NCI-H748 (cell line): ENCODE measurements around the gene PLEK.
A peak's percentile ranks its signal among the peaks of the same experiment; 100 is the strongest.
"Not testable (repeated sequence)": the region's sequence is repeated elsewhere in the genome, so short reads cannot be mapped to it uniquely, and the experiment has no call there.

Experiments used
- DNase-seq: peaks from one replicate; lab custom pipeline; 2025; ENCODE audit not compliant: unreplicated experiment; lab: John Stamatoyannopoulos, UW

Gene PLEK

GRCh38 chr2:68365087-68365486 is at the start of gene PLEK:
PLEK (plus strand) TSS chr2:68365282; CDS start chr2:68365352, 70 bp downstream.
- no peak for DNase-seq

- DNase-seq, result no peak
Measured at GRCh38 chr2:68316111-68316510, 49.0 kb upstream of the PLEK start.

- DNase-seq, result no peak
Measured at GRCh38 chr2:68317971-68318913, 46.8 kb upstream of the PLEK start.

GRCh38 chr2:68318914-68319397 is 46.1 kb upstream of the PLEK start:
- DNase-seq, result no peak

DNA sequence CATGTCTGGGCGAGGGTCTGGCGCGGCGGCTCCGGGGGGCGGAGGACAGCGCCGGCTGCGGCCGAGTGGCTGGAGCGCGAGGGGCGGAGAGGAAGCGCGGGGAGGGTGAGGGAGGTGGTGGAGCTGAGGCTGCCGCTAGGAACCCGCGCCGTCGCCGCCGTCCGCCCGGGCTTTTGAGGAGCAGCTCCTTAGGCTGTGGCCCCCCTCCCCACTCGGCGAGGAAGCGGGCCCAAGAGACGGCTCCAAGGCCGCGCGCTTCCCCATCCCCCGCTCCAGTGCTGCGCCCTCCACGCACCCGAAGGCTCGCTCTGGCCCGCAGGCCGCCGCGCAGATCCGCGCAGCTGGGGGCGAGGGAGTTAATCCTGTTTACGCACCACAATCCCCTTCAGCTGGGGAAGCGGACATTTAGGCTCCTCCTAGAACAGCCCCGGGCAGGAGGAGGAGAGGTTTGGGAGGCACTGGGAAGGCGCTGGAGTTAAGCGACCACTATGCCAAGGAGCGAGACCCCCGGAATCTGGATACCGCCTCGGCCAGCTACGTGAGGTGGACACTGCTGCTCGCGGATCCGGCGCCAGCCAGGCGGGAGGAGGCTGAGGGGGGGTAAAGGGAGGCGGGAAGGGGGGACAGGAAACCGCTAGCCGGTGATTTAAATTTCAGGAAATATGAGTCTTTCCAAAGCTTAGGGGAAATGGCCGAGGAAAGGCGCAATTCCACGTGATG is 45.5 kb upstream of the PLEK start, which contains the start of gene CNRIP1:
TSS of gene CNRIP1 (minus strand) at position 552 of the 720 bp plus-strand sequence. CDS start at position 3, 549 bp downstream.
- peak; percentile 78 for DNase-seq

DNA sequence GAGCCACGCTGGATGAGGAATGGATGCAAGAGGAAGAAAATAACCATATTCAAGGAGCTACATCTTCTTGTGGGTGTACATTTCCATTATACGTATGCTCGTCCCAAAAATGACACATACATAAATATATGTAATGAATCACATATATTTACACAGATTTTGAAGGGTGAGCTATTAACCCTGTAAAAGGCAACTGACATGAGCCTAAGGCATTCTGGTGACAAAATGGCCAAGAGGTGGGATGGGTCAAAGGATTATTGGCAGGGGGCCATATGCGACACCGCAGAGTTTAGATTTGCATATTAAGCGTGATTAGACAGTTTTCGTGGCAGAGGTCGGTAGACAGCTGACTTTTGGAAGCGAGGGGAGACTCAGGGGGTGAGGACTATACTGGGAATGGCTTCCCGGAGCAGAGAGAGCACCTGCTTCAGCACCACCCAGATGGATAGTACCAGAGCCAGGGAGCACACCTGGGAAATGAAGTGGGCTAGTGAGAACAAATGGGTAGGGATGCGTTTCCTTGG is 44.9 kb upstream of the PLEK start:
- peak; percentile 58 for DNase-seq

DNA sequence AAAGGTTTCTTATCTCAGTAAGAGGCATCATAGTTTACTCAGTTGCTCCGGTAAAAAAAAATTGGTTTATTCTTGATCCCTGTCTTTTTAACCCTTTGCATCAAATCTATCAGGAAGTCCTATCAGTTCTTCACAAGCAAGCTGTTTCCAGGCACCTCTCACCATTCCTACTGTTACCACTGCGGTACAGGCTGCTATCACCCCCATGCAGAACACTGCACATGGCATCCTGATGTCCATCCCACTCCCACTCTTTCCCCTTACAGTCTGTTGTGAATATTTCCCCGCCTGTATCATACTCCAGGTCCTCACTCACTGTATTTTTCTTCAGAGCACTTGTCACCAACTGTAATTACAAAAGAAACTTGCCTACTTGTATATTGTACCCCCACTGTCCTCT is 40.0 kb upstream of the PLEK start:
- no peak for DNase-seq

DNA sequence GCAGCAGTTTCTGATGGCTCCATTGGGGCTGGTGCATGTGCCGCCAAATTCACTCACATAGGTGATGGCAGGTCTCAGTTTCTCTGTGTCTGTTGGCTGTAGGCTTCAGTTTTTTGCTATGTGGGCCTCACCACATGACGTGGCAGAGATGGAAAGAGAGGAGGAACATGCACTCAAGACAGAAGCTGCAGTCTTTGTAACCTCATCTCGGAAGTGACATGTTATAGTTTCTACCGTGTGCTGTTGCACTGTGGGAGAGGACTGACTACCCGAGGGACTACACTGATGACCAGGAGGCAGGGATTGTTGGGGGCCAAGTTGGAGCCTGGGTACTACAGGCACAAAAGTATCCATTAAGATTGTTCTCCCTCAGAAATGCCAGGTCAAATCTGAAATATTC is 36.2 kb upstream of the PLEK start:
- no peak for DNase-seq

GRCh38 chr2:68330691-68331090 is 34.4 kb upstream of the PLEK start:
- DNase-seq, result no peak

DNA sequence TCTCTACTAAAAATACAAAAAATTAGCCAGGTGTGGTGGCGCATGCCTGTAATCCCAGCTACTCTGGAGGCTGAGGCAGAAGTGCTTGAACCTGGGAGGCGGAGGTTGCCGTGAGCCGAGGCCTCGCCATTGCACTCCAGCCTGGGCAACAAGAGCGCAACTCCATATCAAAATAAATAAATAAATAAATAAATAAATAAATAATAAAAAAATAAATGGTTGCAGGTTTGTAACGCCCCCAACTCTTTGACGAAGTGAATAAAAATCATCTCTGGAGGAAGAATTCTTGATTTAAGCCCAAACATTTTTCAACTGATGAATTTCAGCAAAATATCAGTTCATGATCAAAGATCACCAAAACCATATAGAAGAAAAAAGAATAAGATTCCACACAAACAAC is 32.1 kb upstream of the PLEK start:
- no peak for DNase-seq

DNA sequence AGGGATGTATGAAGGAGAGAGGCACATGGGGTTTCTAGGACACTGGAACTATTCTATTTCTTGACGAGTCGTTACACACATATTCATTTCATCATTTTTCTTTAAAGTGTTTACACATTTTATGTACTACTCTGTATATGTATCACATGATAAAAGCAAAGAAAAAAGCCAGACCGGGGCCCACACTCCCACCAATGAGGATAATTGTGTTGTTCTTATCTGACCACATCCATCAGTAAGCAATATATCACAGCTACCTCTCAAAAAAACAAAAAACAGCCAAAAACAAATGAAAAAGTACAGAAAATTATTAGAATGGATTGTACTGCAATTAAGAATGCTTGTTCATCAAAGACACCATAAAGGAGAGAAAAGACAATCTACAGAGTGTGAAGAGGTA is 31.2 kb upstream of the PLEK start:
- no peak for DNase-seq

GRCh38 chr2:68336192-68336591 is 28.9 kb upstream of the PLEK start:
- no peak for DNase-seq

DNA sequence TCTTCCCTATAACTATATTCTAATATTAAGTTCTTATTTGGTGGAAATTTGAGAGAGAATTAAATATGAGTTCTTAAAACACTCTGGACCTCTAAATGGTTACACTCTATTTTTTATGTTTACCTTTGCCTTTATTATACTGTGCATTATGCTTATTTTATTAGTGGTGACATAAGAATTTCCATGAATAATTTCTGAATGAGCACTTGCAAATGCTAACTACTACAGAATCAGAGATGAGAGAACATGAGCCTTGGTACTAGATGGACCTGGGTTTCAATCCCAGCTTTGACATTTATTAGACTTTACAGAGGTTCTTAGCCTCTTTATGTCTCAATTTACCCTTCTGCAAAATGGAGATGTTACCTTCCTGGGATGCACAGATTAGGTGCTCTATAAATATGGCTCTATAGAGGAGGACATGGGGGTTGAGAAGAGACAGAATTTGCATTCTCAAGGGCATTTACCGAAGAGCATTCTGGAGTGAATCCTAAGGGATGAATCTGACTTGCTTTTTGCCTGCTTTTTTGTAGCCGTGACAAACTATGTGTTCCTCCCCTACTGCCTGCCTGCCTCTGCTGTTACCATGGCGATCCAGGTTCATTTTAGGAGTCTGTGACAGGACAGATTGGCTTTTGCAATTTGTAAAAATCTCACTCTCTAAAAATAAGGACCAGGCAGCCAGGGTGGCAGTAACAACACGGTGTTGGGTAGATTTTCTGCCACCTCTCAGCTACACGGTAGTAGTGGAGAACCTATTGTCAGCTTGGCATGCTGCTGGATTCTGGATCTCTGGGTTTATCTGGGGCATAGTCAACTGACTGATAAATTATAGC is 24.6 kb upstream of the PLEK start:
- no peak for DNase-seq

DNA sequence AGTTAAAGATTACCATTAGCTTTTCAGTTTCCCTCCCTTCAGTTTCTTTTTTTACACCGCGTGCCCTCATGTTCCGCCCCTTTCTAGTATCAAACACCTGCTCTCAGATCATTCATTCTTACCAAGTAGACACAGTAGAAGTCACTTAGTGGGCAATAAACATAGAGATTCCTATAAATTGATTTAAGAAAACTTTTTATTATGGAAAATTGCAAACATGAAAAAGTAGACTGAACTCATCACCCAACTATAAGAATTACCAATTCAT is 24.1 kb upstream of the PLEK start:
- no peak for DNase-seq

- DNase-seq, result no peak
Measured at GRCh38 chr2:68341583-68341982, 23.5 kb upstream of the PLEK start.

- DNase-seq, result no peak
Measured at GRCh38 chr2:68342470-68342869, 22.6 kb upstream of the PLEK start.

DNA sequence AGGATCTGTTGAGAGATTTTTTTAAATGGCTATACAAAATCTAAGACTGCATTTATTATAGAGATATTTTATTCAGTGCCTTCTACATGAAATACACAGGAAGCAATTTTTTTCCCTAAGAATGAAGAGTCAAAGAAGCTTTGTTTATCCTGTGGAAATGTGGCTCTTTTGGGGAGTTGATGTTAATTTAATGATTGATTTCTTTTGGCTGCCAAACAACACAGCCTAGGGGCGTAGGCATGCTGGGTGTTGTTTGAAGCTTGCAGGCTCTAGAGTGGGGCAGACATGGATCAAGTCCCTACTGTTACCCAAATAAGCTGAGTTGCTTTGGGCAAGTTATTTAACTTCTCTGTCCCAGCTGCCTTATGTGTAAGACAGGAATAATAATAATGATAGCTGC is 21.1 kb upstream of the PLEK start:
- DNase-seq, result no peak

- no peak for DNase-seq
Measured at GRCh38 chr2:68345129-68345875, 19.8 kb upstream of the PLEK start.

DNA sequence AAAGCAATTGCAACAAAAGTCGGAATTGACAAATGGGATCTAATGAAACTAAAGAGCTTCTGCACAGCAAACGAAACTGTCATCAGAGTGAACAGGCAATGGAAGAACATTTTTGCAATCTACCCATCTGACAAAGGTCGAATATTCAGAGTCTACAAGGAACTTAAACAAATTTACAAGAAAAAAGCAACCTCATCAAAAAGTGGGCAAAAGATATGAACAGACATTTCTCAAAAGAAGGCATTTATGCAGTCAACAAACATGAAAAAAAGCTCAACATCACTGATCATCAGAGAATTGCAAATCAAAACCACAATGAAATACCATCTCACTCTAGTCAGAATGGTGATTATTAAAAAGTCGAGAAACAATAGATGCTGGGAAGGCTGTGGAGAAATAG is 16.0 kb upstream of the PLEK start:
- DNase-seq, result not testable (repeated sequence)

GRCh38 chr2:68351997-68352396 is 13.1 kb upstream of the PLEK start:
- DNase-seq, result no peak
